Measurements from ENCODE around the gene SDHB. TPM values are rescaled to one million over a fixed set of nuclear protein-coding genes. Genes with fewer than 3 reads are reported as not detected.

SDHB gene
- total and polyA plus RNA-seq, 10 of the 15 experiments (the other 5 are each of a cell fraction or from before 2014, with no cell fraction given) = 101 to 319 (median 188) TPM

GRCh38 chr1:17097787-17098186, 44.0 kb upstream of the SDHB start:
- Histone ChIP-seq H3K9me3 (replicated peaks; ENCODE audit: control insufficient read depth, insufficient read depth, low read length) (no peaks in the 10 kb centered on the region; the same call in 2 of the 3 replicates), H3K4me3 (no peak overlapping the region), H3K36me3 (ENCODE audit: control insufficient read depth in 2 of 2, insufficient read depth in 2 of 2, low read length in 1 of 2) (no peaks in the 10 kb centered on the region), H3K27me3 (replicated peaks in 1 of 2; ENCODE audit: control insufficient read depth in 2 of 2, insufficient read depth in 2 of 2, low read length in 1 of 2) (no peaks in the 10 kb centered on the region), H2AFZ (ENCODE audit: control insufficient read depth, low read depth, low read length) (no peak overlapping the region), H3K79me2 (ENCODE audit: control insufficient read depth, insufficient read depth, low read length) (no peaks in the 10 kb centered on the region), H4K20me1 (ENCODE audit: control insufficient read depth, insufficient read depth) (no peaks in the 10 kb centered on the region), H3K4me2 (ENCODE audit: control insufficient read depth, insufficient read depth) (no peak overlapping the region), H3K27ac (ENCODE audit: control insufficient read depth, insufficient read depth) (no peak overlapping the region), H3K4me1 (ENCODE audit: control insufficient read depth, insufficient read depth, low read length) (no peaks in the 10 kb centered on the region), H3K9ac (ENCODE audit: control insufficient read depth, insufficient read depth, low read length) (no peak overlapping the region)
- ChIA-PET SMC1A (ENCODE audit: uncharacterized antibody, unreplicated experiment) (interaction anchor here (1.0 to 1.7 kb wide), 3 partner anchors 14 to 24 kb away, joined by 3 to 4 read pairs (median 3); no protein-coding TSS in a partner anchor), CTCF (no interaction called here), POLR2A (interaction anchor here (0.5 kb wide), 1 partner anchor 23 kb away, joined by 6 read pairs; no protein-coding TSS in a partner anchor), RAD21 (ENCODE audit: unreplicated experiment) (no interaction called here)
- BruUV-seq (replicated peaks) = no TSS peak
- intact Hi-C loops (cut with micrococcal nuclease; ENCODE audit: unreplicated experiment) (no loop called here), in situ Hi-C loops (cut with MboI) (no loop called here)
- no peak for TF ChIP-seq TBL1XR1 (IDR thresholded peaks at IDR 0.05; ENCODE audit: low read depth, low read length)
- TF ChIP-seq, protein P1, sequence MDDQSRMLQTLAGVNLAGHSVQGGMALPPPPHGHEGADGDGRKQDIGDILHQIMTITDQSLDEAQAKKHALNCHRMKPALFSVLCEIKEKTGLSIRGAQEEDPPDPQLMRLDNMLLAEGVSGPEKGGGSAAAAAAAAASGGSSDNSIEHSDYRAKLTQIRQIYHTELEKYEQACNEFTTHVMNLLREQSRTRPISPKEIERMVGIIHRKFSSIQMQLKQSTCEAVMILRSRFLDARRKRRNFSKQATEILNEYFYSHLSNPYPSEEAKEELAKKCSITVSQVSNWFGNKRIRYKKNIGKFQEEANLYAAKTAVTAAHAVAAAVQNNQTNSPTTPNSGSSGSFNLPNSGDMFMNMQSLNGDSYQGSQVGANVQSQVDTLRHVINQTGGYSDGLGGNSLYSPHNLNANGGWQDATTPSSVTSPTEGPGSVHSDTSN (IDR thresholded peaks at IDR 0.05; ENCODE audit: insufficient replicate concordance, low read depth, low read length) = no peak
- TF ChIP-seq FOXK2 (IDR thresholded peaks at IDR 0.05) = no peak
- TF ChIP-seq ZNF274 (IDR thresholded peaks at IDR 0.05; ENCODE audit: insufficient read depth, insufficient read length) = no peak
- no peak for TF ChIP-seq CREM (IDR thresholded peaks at IDR 0.05; ENCODE audit: low read depth)
- TF ChIP-seq GABPA (IDR thresholded peaks at IDR 0.05; ENCODE audit: low read depth) = no peak
- TF ChIP-seq, protein P2, sequence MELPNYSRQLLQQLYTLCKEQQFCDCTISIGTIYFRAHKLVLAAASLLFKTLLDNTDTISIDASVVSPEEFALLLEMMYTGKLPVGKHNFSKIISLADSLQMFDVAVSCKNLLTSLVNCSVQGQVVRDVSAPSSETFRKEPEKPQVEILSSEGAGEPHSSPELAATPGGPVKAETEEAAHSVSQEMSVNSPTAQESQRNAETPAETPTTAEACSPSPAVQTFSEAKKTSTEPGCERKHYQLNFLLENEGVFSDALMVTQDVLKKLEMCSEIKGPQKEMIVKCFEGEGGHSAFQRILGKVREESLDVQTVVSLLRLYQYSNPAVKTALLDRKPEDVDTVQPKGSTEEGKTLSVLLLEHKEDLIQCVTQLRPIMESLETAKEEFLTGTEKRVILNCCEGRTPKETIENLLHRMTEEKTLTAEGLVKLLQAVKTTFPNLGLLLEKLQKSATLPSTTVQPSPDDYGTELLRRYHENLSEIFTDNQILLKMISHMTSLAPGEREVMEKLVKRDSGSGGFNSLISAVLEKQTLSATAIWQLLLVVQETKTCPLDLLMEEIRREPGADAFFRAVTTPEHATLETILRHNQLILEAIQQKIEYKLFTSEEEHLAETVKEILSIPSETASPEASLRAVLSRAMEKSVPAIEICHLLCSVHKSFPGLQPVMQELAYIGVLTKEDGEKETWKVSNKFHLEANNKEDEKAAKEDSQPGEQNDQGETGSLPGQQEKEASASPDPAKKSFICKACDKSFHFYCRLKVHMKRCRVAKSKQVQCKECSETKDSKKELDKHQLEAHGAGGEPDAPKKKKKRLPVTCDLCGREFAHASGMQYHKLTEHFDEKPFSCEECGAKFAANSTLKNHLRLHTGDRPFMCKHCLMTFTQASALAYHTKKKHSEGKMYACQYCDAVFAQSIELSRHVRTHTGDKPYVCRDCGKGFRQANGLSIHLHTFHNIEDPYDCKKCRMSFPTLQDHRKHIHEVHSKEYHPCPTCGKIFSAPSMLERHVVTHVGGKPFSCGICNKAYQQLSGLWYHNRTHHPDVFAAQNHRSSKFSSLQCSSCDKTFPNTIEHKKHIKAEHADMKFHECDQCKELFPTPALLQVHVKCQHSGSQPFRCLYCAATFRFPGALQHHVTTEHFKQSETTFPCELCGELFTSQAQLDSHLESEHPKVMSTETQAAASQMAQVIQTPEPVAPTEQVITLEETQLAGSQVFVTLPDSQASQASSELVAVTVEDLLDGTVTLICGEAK (IDR thresholded peaks at IDR 0.05; ENCODE audit: borderline replicate concordance) = no peak
- TF ChIP-seq SMARCA5 (IDR thresholded peaks at IDR 0.05) = no peak
- TF ChIP-seq, protein P3, sequence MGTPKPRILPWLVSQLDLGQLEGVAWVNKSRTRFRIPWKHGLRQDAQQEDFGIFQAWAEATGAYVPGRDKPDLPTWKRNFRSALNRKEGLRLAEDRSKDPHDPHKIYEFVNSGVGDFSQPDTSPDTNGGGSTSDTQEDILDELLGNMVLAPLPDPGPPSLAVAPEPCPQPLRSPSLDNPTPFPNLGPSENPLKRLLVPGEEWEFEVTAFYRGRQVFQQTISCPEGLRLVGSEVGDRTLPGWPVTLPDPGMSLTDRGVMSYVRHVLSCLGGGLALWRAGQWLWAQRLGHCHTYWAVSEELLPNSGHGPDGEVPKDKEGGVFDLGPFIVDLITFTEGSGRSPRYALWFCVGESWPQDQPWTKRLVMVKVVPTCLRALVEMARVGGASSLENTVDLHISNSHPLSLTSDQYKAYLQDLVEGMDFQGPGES (IDR thresholded peaks at IDR 0.05) = no peak
- no peak for TF ChIP-seq BRCA1 (IDR thresholded peaks at IDR 0.05; ENCODE audit: low read depth, low read length)
- no peak for TF ChIP-seq NR2F1 (conservative IDR thresholded peaks at IDR 0.05)
- no peak for TF ChIP-seq MEF2A (IDR thresholded peaks at IDR 0.05; ENCODE audit: insufficient read depth, low read depth, low read length)
- TF ChIP-seq POLR2AphosphoS5 (IDR thresholded peaks at IDR 0.05; ENCODE audit: low read length) = no peak
- FAIRE-seq (no peak), DNase-seq (ENCODE audit: low read depth, low spot score) (no peak), ATAC-seq (no peak)
- WGBS (ENCODE audit: insufficient coverage, insufficient replicate concordance, low lambda C conversion rate, missing lambda C conversion rate) = 30% methylated on average over 14 of the region's 14 CpGs

Measured in GM12878 (cell line).